Activated T-cell treated with anti-CD3 and anti-CD28 coated beads, Interleukin-2, amount 50 U/mL, for 1 hour (primary cell): ENCODE data around the gene TFF1.

ENCODE experiments used
- DNase-seq: peaks from one replicate; pipeline ENCODE4 v3.0.0-alpha.2; 2020

TFF1 gene

DNA sequence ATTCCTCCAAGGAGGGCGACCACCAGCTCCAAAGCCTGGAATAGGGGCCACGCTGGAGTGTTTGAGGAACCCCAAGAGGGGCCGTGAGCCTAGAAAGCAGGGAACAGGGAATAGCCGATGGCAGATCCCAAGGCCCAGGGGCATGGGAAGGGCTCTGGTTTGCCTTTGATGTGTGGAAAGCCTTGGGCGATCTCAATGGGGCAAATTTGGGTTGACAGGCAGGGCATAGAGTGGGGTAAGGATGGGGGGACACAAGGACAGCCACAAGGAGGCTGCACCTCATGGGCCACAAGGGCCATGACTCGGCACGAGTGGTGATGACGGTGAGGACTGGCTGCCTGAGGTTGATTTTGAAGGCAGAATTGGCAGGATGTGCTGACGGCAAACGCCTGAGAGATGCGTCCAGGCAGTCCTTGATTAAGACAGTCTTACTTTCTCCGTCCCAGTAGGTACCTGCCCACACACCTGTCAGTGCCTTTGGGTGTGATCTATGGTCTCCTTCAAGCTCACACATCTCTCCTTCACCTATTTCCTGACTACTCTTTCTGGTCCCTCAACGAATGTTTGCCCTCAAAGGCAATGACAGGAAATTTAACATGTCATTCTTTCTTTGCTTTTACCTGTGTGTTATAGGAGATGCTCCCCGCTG lies 31.5 kb upstream of the TFF1 start:
- DNase-seq: no peak

DNA sequence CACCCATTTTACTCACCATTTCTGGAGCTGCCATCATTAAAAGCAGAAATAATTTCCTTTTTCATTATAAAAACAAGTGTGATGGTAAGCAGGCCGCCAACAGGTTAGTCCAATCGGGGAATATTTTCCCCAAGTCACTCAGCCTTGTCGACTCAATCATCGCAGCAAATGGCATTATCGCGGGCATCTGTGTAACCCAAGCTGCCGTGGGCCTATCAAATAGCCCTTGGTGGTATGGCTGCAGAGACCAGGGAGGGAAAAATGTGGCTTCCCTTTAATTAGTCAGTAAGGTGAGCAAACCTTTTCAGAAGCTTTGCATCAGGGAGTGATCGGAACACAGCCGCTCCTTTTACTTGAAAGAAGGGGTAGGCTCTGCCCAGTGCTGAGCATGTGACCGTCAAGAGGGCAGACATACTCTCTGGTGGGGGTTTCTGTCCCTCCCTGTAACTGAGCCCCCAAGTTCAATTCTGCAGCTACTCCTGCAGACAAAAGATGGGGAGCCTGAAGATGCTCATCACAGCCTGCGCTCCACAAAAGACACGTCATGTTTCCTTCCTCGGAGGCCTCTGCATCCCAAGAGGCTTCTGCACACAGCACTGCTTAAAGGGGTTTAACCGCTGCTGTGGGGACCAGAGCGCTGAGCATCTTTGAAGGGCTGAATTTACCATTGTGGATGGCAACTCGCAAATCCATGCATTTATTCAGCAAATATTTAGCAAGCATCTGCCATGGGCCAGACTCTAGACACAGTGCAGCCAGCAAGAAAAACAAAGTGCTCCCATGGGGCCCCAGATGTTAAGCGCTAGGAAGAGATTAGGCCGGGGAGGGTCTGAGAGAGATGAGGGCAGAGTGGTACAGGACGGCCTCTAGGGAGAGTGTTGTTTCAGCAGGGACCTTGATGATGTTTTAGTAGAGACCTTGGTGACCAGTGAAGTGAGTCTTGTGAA lies 30.7 kb upstream of the TFF1 start:
- DNase-seq: no peak

DNA sequence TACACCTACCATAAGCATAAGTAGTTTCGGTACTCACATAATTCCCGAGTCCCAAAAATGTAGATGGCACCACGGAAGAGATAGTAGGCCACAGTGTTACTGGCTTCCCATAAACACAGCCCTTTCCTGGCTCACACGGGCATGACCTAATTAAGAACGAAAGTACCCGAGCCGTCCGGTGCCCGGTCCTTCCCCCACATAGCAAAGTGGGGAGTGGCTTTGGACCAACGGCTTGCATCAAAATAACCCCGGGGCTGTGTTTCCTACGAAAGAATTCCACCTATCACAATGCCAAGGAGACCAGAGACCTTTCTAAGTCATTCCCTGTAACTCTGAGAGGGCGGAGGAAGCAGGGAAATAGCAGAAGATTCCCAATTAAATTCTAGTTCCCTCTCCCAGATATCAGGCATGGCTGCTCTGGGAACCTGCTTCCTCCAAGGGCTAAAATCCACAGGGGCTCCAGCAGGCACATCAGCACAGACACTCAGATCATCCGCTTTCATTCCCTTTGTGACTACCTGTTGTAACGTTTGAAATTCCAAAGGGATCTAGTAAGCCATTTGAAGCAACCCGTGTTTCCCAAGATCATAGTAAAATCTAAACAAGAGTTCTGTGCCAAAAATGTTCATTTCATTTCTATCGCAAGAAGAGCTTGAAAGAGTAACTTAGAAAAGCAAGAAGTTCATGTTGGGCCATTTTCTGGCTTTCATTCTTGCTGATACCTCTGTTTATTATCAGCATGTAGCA lies 29.7 kb upstream of the TFF1 start, which contains the start of gene TMPRSS3:
TSS of gene TMPRSS3 (minus strand) at position 148 of the 747 bp plus-strand sequence. CDS start 635 bp downstream, outside the sequence.
- no peak for DNase-seq

DNA sequence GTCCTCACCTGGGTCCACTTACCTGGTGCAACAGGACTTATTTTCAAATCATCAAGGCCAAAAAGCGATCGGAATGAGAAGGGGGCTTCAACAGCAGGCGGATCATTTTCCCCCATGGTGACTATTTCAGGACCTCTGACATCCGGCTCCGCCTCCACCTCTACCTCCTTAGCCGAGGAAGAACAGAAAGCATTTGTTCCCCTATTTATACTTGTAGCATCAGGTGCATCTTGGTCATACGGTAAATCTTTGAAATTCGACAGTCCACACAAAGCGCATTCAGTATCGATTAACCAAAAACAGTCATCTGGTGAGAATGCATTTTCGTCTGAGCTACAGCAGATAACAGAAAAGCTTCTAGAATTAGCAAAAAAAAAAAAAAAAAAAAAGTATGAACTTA lies 29.0 kb upstream of the TFF1 start:
- no peak for DNase-seq

DNA sequence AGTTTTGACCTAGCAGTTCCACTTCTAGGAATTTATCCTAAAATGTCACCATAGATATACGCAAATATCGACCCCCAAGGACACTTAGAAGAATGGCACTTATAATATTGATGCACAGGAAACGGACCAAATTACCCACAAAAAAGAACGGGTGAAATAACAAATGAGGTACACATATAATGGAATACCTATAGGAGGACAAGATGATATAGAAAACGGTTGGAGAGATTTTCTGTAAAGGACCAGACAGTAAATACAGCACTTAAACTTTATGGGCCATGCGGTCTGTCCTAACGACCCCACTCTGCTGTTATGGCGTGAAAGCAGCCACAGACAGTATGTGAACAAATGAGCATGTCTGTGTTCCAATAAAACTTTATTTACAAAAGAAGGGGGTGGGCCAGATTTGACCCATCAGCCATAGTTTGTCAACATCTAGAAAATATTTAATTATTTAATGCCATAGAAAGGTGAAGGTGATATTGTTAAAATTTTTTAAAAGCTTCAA lies 27.2 kb upstream of the TFF1 start:
- no peak for DNase-seq

DNA sequence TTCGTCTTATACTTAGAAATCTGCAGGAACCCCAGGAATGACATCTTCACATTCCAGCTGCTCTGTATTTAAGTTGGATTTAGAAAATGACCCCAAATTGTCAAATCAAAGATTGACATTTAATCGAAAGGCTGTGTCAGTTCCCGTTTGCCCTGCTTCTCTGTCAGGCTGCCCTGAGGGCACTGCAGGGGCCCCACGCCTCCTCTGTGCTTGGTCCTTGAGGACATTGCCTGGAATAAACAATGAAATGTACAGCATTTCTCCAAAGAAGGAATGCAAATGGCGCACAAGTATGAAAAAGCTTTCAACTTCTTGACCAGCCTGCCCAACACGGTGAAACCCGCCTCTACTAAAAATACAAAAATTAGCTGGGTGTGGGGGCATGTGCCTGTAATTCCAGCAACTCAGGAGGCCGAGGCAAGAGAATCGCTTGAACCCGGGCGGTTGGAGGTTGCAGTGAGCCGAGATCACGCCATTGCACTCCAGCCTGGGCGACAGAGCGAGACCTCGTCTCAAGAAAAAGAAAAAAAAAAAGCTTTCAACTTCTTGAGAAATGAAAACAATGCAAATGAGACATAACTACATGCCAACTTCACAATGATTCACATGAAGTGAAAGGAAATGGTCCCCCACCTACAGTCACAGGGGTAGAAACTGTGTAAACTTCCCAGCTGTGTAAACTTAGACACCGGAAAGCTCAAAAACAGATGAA lies 26.6 kb upstream of the TFF1 start:
- peak; percentile 33 for DNase-seq

DNA sequence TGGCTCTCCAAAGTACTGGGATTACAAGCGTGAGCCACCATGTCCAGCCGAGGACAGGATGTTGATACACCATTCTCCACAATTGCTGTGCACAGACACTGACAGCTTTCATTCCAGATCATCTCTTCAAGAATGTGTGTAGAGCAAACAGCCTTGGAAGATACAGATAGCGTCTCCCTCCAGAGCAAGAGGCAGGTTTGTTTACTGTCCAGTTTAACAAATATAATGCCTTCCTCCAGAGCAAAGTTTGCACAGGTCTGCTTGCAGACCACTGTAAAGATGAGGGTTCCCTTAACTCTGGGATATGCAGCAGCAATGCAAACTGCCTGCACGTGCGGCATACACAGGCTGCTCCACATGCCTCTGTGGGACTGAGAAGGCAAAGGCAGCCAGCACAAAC lies 25.0 kb upstream of the TFF1 start:
- no peak for DNase-seq

DNA sequence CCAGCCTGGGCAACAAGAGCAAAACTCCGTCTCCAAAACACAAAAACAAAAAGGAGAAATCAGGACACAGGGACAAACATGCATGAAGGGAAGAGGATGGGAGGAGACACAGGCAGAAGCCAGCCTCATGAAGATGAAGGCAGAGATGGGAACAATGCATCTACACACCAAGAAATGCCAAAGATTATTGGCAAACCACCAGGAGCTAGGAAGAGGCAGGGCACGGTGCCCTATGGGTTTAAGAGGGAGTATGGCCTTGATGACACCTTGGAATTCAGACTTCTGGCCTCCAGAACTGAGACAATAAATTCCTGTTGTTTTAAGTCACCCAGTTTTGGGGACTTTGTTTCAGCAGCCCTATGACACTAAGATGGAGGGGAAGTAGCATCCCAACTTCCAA lies 24.4 kb upstream of the TFF1 start:
- no peak for DNase-seq

DNA sequence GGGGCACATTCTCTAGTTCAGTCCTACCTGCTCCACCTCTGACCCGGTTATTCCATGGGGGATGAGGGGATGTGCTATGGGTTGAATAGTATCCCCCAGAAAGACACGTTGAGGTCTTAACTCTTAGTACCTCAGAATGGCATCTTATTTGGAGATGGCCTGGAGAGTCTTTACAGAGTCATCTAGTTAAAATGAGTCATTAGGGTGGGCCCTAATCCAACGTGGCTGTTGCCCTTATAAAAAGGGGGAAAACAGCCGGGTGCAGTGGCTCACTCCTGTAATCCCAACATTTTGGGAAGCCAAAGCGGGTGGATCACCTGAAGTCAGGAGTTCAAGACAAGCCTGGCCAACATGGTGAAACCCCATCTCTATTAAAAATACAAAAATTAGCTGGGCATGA lies 23.9 kb upstream of the TFF1 start:
- no peak for DNase-seq

DNA sequence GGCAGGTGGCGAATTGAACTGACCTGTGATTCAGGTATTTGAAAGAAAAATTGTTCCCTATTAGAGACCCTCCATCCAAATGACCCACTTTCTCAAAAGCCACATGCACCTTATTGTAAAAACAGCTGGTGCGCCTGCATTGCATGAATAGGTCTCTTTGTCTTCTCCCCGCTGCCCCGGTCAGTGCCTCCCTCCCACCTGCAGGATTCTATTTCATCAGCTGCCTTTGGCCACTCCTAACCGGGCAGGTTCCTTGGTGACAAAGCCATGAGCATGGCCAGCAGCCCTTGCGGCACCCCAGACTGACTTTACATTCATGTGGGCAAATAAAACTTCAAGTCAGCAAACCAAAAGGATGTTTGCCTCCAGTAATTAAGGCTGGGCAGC lies 23.1 kb upstream of the TFF1 start:
- no peak for DNase-seq

DNA sequence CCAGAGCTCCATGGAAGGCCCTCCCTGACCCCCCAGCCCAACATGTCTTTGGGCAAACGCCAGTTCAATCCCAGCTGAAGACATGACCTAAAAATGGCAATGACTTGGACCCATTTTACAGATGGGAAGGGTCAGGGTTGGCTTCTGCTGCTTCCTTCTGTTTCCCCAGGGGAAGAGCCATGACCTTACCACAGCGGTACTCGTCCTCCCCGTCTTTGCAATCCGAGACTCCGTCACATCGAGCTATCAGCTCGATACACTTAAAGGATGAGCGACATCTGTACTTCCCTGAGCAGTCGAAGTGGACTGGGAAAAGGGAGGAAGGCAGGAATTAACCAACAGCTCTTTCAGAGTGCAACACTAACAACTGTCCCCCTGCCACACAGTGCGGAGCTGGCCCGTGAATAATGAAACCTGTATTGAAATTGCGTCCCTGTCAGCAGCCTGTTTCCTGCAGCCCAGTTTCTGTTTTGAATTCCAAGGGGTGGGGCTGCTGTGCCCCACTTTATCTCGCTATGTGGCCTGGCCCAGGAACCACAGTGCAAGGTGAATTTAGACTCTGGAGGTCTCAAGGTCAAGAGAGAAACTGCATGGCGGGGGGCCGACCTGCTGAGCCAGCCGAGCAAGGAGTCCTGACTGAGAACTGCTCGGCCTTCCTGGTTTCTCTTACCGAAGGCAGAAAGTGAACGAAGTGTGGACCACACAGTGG lies 22.6 kb upstream of the TFF1 start:
- no peak for DNase-seq

DNA sequence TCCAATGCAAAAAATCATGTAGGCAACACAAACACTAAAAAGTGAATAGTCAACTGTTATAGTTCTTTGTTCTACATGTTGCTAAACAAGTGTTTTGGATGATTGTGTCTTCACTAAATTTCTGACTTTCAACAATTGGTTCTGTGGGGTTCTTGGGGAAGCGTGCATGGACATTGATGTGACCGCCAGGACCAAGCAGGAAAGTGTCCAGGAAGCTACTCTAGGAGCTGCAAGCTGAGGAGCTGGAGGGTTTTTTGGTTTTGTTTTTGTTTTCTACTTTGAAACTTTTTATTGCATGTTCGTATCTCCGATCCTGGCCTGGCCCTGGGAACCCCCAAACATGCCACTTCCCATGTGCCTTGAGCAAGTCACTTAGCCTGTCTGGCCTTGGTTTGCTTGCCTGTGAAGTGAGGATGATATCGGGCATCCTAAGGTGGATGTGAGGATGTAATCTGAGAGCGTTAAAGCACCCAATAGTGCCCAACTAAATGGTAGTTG lies 21.6 kb upstream of the TFF1 start:
- no peak for DNase-seq

DNA sequence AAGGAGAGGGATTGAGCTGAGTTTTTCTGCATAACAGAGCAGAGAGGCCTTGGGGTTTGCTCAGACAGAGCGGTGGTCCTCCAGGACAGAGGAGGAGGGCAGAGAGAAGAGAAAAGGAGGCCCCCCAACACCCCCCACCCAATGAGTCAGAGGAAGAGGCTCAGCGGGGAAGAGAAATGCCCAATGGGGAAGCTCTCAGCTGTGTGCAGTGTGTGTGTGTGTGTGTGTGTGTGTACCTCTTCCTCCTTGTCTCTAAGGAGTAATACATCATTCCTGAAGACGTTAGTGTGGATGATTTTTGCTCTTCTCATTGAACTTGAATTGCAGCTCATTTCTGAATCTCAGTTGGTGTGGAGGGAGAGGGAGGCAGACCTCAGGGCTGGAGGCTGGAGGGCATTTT lies 20.8 kb upstream of the TFF1 start:
- DNase-seq: no peak

DNA sequence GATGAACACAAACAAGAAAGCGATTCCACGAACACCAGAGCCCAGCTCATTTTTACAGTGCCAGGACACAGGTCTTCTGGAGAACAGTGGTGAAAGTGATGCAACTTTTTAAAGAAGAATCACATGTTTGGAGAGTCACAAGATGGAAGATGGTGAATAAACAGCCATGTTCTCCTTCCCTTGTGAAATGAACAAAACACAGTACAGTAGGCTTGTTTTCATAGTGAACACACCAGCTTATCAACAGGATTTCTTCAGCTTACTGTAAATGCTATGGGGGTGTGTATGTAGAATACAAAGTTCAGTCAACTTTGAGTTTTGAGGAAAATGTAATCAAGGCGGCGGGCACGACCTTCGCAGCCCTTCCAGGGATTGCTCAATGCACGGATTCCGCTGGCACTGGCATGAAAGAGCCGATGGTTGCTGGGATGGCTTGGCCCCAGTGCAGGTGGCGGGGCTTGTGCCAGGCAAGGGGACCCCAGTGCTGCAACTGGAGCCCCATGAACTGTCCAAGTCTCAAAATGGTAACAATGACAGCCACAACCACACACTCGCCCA lies 19.8 kb upstream of the TFF1 start:
- no peak for DNase-seq

DNA sequence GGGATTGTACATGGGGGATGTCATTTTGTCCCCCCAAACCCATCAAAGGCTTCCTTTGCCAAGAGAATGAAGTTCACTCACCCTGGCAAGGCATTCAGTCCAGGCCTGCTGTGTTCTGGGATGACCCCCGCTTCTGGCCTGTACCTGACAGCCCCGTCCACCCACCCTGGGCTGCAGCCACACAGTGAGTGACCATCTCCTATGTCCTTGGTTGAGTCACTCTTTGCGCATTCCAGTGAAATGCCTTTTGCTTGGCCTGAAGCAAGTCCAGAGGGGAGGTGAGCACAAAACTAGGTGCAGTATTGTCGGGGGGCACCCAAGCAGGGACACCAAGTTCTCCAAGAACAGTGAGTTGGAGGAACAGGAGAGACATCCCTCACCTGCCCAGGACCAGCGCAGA lies 19.3 kb upstream of the TFF1 start:
- no peak for DNase-seq

DNA sequence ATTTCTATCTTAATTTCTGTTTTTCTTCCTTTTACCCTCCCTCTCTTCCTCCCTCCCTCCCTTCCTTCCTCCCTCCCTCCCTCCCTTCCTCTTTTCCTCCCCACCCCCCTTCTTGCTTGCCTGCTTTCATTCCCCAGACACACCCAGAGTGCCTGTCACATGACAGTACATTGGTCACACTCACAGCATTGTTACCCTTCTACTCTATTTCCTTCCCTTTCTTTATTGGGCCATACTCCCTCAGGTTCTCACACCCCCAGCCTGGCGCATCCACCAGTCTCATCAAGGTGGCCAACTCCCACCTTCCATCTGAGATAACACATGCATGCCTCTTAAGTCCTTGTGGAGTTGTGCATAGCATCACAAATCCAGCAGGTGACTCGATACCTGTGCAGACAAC lies 18.7 kb upstream of the TFF1 start:
- DNase-seq: no peak

DNA sequence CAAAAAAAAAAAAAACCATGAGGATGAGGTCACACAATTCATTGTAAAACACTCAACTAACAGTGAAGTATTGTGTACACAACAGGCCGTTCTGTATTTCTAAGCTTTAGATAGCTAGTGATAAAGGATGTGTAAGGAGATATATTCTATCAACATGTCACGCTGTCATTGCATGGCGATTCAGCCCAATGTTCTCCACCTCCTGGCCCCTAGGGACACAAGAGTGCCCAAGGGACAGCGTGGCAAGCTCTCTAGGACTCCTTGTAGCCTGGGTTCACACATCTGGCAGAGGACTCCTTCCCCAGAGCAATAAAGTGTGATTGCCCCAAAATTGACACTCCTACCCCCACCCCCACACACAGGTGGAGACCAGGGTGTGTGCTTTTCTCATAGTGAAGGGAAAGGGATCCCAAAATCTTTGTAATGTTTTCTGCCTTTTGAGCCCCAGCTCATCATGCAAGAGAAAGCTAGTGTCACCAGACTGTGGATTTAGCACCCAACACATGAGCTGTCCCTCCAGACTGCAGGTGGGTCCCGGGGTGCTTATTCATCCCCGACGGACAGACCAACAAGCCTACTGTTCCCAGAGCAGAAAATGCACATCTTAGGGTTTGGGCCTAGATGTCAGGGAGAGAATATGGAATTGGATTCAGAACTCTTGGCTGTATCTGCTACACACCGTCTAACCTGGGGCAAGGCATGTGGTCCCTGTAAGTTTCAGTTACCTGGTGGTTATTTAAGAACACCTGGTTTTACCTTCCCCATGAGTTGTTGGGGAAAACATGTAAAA lies 18.0 kb upstream of the TFF1 start:
- DNase-seq: no peak

DNA sequence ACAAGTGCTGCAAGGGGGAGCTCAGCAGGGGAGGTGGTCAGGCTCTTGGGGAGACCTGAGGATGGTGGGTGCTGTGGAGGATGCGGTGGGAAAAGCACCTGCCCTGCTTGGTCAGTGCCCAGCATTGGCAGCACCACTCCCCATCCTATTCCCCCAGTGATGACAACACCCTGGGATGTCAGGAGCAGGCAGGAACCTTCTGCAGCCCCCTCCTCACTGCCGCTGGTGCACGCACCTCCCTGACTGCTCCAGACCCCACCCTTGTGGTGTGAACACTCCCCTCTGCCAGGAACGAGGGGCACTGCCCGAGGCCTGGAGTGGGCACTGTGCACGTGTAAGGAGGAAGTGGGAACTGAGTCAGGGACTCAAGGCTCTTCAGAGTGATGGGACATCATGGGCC lies 17.0 kb upstream of the TFF1 start:
- no peak for DNase-seq

DNA sequence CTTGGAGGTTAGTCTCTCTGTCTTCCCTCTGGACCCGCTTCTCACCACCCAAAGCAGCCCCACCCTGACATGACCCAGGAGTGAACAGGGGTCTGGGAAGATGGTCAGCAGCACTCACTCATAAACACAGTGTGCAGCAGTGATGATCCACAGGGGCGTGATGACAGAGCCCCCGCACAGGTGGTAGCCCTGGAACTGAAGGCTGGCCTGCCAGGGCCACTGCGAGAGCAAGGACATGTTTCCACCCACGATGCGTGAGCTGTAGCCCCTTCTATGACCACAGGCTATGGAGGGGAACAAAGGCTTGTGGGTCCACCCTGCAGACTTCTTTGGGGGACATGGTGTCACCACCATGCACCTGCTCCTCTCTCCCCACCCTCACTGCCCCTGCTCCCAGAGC lies 16.6 kb upstream of the TFF1 start:
- no peak for DNase-seq

DNA sequence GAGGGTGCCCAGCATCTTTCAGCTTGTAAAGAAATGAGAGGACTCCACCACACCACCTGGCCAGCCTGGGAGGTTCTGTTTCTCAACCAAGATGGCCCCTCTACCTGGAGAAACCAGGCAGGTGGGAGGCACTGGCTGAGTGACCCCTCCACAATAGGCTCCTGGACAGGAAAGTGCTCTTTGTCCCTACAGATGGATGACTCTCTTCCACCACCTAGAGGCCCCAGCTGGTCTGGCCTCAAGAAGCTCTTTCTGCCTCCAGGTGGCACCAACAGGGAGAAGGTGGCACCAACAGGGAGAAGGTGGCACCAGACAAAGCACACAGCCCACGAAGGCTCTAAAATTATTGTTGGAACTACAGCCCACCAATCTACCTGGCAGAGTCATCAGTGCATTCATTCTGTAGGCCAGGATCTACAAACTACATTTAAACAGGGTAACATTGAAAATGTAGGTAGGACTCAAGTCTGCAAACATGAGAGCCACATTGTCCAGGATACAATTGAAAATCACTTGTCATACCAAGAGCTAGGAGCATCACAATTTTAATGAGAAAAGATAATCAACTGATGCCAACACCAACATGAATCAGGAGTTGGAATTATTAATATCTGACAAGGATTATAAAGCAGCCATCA lies 15.1 kb upstream of the TFF1 start:
- DNase-seq: peak; percentile 50
